D721Med (cell line): Measurements from ENCODE around the gene LSM12.
"Not testable (repeated sequence)": the region's sequence is repeated elsewhere in the genome, so short reads cannot be mapped to it uniquely, and the experiment has no call there.

Experiments used
- DNase-seq: peaks from one replicate; pipeline ENCODE4 v3.0.0; 2011; ENCODE audit warnings: low spot score; ENCODE audit not compliant: insufficient read length
- FAIRE-seq: peaks from 2 replicates; lab custom pipeline; 2011; peaks lifted over from hg19 to GRCh38; lab: Jason Lieb, UNC
- TF ChIP-seq, protein P1 (sequence below): IDR thresholded peaks from 2 replicates; pipeline ENCODE4 v1.5.1; 2012; ENCODE audit warnings: mild to moderate bottlenecking, control low read depth; ENCODE audit not compliant: insufficient read depth; ENCODE audit errors: missing control alignments

Gene LSM12

DNA sequence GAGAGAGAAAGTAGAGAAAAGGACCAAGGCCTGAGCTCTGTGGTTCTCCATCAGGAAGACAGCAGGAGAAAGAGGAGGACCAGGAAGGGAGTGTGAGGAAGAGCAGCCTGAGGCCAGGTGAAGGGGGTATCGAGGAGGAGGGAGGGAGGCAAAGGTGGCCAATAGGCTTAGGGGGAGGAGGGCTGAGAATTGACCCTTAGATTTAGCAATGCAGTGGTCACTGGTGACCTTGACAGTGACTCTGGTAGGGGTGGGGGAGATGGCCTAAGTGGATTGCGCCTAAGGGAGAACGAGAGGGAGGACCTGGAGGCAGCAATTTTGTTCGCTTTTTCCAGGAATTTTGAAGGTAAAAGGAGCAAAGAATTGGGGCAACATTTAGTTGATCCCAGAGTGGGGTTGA lies 67.4 kb downstream of the LSM12 start:
- DNase-seq (no peak), FAIRE-seq (no peak)
- TF ChIP-seq, protein P1, sequence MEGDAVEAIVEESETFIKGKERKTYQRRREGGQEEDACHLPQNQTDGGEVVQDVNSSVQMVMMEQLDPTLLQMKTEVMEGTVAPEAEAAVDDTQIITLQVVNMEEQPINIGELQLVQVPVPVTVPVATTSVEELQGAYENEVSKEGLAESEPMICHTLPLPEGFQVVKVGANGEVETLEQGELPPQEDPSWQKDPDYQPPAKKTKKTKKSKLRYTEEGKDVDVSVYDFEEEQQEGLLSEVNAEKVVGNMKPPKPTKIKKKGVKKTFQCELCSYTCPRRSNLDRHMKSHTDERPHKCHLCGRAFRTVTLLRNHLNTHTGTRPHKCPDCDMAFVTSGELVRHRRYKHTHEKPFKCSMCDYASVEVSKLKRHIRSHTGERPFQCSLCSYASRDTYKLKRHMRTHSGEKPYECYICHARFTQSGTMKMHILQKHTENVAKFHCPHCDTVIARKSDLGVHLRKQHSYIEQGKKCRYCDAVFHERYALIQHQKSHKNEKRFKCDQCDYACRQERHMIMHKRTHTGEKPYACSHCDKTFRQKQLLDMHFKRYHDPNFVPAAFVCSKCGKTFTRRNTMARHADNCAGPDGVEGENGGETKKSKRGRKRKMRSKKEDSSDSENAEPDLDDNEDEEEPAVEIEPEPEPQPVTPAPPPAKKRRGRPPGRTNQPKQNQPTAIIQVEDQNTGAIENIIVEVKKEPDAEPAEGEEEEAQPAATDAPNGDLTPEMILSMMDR = no peak

DNA sequence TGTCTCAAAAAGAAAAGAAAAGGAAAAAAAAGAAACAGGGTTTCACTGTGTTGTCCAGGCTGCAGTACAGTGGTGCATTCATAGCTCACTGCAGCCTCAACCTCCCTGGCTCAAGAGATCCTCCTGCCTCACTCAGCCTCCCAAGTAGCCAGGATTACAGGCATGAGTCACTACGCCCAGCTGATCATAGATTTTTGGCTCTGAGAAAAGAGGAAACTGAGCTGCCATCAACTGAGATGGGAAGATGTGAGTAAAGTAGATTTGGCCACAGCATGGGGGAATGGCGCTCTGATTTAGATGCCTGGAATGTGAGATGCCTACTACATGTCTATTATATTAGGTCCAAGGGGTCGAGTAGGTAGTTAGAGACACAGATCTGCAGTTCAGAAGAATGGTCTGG lies 67.9 kb downstream of the LSM12 start:
- TF ChIP-seq, protein P1 = no peak
- DNase-seq (no peak), FAIRE-seq (no peak)

DNA sequence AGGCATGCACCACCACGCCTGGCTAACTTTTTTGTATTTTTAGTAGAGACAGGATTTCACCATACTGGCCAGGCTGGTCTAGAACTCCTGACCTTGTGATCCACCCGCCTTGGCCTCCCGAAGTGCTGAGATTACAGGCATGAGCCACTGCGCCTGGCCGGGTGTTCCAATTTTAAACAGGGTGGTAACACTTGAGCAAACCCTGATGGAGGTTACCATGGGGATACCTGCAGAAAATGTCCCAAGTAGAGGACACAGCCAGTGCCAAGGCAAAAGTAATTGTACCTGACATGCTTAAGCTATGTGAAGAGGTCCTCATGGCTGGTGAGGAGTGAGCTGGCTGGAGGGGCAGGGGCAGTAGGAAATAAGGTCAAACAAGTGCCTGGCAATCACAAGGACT lies 69.3 kb downstream of the LSM12 start:
- not testable (repeated sequence) for FAIRE-seq

DNA sequence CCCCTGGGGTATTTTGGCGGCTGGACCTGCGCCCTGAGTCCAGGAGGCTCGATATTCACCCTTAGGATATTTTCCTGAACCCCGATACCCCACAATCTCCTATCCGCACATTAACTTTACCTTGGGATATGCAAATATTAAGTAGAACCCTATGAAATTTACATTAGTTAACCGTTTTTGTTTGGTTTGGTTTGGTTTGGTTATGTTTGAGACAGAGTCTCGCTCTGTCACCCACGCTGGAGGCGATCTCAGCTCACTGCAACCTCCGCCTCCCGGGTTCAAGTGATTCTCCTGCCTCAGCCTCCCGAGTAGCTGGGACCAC lies 71.4 kb downstream of the LSM12 start:
- FAIRE-seq (no peak), DNase-seq (no peak)
- TF ChIP-seq, protein P1 = no peak

More for the DNA sequence above, 69.3 kb downstream of the LSM12 start:
- DNase-seq = not testable (repeated sequence)

DNA sequence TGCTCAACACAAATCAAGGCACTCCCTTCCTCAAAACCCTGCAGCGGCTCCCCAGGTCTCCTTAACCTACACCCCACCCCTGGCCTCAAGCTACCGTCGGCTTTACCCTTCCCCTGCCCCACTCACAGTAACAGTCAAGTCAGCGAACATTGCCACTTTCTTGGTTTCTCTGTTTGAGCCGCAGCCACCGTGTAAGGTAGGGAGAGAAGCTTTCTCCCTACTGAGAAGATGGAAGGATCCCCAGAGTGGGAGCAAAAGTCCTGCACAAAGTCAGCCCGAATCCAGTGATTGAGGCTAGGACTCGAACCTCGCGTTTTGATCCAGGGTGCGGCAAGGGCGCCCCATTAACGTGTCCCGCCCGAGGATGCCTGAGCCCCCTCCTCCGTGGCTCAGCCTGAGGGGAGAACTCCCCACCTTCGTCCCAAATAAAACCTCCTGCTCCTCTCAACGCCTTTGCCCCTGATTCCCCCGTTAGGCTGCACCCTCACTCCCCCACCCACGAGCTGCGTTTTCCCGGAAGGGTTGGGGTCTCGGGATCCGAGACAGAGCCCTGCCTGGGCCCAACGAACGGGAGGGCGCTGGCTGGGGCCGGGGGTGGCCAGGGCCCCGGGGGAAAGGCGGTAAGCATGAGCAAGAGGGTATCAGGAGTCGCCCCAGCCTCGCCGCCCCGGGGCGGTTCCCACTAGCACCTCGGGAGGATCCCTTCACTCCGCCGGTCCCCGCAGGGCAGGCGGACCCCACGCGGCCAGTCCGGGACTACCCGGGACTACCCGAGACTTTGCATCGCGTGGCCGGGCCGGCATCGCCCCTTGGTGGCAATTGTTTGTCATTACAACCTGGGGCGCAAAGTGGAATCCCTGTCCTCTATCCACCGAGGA lies 72.0 kb downstream of the LSM12 start:
- TF ChIP-seq, protein P1 = peak; percentile 80
- FAIRE-seq = no peak
- no peak for DNase-seq

DNA sequence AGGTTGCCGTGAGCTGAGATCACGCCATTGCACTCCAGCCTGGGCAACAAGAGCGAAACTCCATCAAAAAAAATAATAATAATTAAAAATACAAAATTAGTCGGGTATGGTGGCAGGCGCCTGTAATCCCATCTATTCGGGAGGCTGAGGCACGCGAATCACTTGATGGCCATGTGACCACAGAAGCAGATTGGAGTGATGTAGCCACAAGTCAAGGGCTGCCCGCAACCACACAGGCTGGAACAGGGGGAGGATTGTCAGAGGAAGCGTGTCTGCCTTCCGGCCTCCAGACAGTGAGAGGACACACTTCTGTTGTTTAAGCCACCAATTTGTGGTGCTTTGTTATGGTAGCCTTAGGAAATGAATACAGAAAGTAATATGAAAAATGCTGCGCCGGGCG lies 73.8 kb downstream of the LSM12 start:
- DNase-seq (no peak), FAIRE-seq (no peak)
- TF ChIP-seq, protein P1 = no peak

DNA sequence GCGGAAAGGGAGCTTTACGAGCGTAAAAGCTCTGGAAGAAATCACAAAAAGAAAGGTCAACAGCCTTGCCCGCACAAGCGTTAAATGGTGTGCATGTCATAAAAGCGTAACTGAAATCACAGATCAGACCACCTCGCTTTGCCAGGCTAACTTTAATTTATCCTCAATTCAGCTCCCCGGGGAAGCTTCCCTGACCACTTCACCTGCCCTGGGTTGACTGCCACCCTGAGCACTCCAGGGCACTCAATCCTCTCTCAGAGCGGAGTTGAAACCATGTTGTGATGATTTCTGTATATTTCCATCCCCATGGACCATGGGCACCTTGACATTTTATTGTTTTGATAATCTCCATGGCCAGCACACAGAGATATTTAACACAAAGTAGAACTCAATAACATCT lies 78.2 kb downstream of the LSM12 start:
- TF ChIP-seq, protein P1 = no peak
- no peak for DNase-seq
- no peak for FAIRE-seq
